ENCODE results near the gene CDV3.

Gene CDV3

DNA sequence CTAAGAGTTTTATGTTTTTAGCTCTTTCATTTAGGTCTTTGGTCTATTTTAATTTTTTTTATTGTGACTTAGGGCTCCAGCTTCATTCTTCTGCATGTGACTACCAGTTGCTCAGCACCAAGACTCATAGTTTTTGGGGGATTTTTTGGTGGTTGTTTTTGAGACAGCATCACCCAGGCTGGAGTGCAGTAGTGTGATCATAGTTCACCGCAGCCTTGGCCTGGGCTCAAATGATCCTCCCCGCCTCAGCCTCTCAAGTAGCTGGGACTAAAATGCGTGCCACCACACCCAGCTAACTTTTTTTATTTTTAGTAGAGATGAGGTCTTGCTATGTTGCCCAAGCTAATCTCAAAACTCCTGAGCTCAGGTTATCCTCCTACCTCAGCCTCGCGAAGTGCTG is 19.4 kb downstream of the CDV3 start:
- FAIRE-seq (no peak), DNase-seq (ENCODE audit: insufficient read length, low spot score) (no peak)
- TF ChIP-seq, protein P1, sequence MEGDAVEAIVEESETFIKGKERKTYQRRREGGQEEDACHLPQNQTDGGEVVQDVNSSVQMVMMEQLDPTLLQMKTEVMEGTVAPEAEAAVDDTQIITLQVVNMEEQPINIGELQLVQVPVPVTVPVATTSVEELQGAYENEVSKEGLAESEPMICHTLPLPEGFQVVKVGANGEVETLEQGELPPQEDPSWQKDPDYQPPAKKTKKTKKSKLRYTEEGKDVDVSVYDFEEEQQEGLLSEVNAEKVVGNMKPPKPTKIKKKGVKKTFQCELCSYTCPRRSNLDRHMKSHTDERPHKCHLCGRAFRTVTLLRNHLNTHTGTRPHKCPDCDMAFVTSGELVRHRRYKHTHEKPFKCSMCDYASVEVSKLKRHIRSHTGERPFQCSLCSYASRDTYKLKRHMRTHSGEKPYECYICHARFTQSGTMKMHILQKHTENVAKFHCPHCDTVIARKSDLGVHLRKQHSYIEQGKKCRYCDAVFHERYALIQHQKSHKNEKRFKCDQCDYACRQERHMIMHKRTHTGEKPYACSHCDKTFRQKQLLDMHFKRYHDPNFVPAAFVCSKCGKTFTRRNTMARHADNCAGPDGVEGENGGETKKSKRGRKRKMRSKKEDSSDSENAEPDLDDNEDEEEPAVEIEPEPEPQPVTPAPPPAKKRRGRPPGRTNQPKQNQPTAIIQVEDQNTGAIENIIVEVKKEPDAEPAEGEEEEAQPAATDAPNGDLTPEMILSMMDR (IDR thresholded peaks at IDR 0.05; ENCODE audit: insufficient read depth, missing control alignments): no peak

DNA sequence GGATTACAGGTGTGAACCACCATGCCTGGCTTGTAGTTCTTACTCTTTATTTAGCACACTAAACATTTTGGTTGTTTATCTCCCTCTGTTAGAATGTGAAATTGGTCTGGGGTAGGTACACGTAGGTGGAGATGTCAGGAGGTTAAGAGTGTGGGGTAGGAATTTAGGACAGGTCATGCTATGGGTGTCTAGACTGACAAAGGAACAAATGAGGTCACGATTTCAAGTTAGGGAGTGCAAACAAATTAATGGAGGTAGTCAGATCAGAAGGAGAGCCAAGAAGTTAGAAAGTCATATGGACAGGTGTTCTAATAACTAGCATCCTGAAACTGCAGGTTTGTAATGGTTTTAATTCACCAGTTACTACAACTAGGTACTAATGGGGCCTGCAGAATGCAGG is 19.8 kb downstream of the CDV3 start:
- FAIRE-seq (no peak), DNase-seq (ENCODE audit: insufficient read length, low spot score) (no peak)
- TF ChIP-seq, protein P1 (IDR thresholded peaks at IDR 0.05; ENCODE audit: insufficient read depth, missing control alignments): no peak

DNA sequence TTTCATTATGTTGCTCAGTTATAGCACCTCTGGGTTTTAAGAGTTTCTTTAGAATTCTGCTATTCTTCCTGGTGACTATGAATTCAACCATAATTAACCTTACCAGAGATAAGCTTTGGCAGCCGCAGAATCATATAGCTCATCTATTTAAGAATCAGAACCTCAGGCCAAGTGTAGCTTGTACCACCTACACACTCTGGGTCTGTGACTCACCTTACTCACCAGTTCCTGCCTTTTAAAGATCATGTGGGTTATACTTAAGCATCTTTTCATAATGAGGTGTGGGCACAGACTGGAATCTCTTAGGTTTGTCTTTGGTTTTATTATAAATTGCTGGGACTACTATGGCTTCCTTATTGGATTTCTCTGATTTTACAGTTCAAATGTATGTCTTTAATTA is 21.9 kb downstream of the CDV3 start:
- TF ChIP-seq, protein P1 (IDR thresholded peaks at IDR 0.05; ENCODE audit: insufficient read depth, missing control alignments): no peak
- DNase-seq (ENCODE audit: insufficient read length, low spot score): no peak
- FAIRE-seq: no peak

DNA sequence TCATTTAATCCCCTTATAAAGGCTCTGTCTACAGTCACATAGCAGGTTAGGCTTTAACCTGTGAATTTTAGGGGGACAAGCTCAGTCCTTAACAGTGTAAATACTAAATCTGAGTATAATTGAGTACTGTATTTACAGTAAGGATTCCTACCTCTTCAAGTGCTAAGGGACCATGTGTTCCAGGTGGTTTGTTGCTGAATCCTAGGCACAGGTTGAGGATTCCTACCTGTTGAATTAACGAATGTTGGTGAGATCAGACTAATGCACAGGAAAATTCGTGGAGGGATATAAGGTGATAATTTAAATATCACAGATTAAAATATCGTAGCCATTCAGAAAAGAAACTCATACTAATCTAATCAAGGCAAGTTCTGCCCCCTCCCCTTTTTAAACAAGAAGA is 24.9 kb downstream of the CDV3 start:
- DNase-seq (ENCODE audit: insufficient read length, low spot score): no peak
- TF ChIP-seq, protein P1 (IDR thresholded peaks at IDR 0.05; ENCODE audit: insufficient read depth, missing control alignments): no peak
- FAIRE-seq: no peak

DNA sequence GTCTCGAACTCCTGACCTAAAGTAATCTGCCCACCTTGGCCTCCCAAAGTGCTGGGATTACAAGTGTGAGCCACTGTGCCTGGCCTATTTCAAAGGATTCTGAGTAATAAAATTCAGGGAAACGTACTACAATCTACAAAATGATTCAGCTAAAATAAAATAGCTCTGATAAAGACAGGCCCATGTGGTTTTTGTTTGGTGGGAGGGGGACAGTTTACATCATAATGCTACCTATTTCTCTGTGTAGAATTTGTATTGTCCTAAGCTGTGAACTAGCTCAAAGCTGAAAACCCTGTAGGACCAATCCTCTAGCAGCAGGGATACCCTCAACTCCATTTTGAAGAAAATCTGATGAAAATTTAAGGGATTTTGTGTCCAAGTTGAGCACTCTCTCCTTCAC is 25.8 kb downstream of the CDV3 start:
- FAIRE-seq (no peak), DNase-seq (ENCODE audit: insufficient read length, low spot score) (no peak)
- TF ChIP-seq, protein P1 (IDR thresholded peaks at IDR 0.05; ENCODE audit: insufficient read depth, missing control alignments): no peak

DNA sequence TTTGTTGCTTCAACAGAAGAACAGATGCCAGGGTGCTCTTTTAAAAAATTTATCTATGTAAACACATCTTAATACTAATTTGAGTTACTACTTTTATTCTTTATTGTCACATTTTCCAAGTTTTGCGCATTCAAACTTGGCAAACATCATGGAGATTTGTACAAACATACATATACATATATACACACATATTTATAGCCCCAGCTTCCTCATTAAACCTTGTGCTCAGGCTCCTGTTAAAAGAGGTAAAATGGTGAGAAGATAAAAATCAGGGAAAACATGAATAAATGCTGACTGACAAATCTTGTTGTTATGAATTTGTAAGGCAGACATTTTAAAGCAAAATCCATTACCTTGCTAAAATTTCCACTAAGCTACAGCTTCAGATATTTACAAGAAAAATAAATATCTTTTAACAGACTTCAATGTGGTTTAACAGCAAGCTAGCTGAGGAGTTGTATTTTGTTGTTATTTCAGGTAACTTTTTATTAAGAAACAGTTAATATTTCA is 27.1 kb downstream of the CDV3 start:
- TF ChIP-seq, protein P1 (IDR thresholded peaks at IDR 0.05; ENCODE audit: insufficient read depth, missing control alignments): no peak
- FAIRE-seq (no peak), DNase-seq (ENCODE audit: insufficient read length, low spot score) (no peak)

DNA sequence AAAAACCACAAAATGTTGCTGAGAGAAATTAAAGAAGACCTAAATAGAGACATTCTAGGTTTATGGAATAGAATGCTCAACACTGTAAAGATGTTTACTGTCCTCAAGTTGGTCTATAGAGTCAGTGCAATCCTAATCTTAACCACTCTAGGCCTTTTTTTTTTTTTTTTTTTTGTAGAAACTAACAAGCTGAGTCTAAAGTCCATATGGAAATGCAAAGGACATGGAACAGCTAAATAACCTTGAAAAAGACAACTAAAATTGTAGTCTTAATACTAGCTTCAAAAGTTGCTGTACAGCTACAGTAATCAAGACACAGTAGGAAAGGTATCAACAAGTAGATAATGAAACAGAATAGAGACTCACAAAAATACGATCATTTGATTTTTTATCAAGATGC is 32.9 kb downstream of the CDV3 start:
- DNase-seq (ENCODE audit: insufficient read length, low spot score): no peak
- TF ChIP-seq, protein P1 (IDR thresholded peaks at IDR 0.05; ENCODE audit: insufficient read depth, missing control alignments): no peak
- no peak for FAIRE-seq

Measured in D721Med (cell line).